SK-N-SH (cell line): ENCODE results near the gene MXRA8. TPM values are rescaled to one million over a fixed set of nuclear protein-coding genes. Genes with fewer than 3 reads are reported as not detected.
"Not testable (repeated sequence)": the region's sequence is repeated elsewhere in the genome, so short reads cannot be mapped to it uniquely, and the experiment has no call there.

Source experiments
- CTCF ChIA-PET: fragments of 300-600, 350-600 bp; formaldehyde crosslinking; extraction: SDS; loops from one replicate; lab custom pipeline; 2021; lab: Yijun Ruan, JAX
- POLR2A ChIA-PET: fragments of 350-600 bp; sonication (Branson Sonifier 250); formaldehyde crosslinking; extraction: SDS; loops from one replicate; lab custom pipeline; 2020; ENCODE audit warnings: antibody characterized with exemption, inconsistent platforms; lab: Yijun Ruan, JAX
- DNase-seq: peaks from one replicate; pipeline ENCODE4 v3.0.0; 2012
- H2AFZ ChIP-seq: fragments of 200-600 bp; sonication (generic); 2 replicates; pipeline ENCODE4 v1.8.1; 2016; ENCODE audit warnings: antibody characterized with exemption, mild to moderate bottlenecking, low read depth
- H3F3A ChIP-seq: fragments of 200-600 bp; sonication (generic); replicated peaks from 2 replicates; pipeline ENCODE3; 2016; ENCODE audit warnings: antibody characterized with exemption, mild to moderate bottlenecking; ENCODE audit not compliant: insufficient read depth
- H3K27ac ChIP-seq, 2 experiments: fragments of 200-500 bp in 1 of 2; fragments of 200-600 bp in 1 of 2; sonication (Bioruptor generic) in 1 of 2; sonication (generic), shearing (Covaris generic) in 1 of 2; 2 replicates each; pipeline versions ENCODE4 v1.5.1 to v1.6.1; 2014 to 2016; ENCODE audit warnings: low read depth in 2 of 2, inconsistent platforms in 1 of 2, low read length in 1 of 2, mild to moderate bottlenecking in 1 of 2, mixed read lengths in 1 of 2
- H3K27me3 ChIP-seq: fragments of 200-600 bp; sonication (generic), shearing (Covaris generic); 2 replicates; pipeline ENCODE4 v1.6.1; 2016; ENCODE audit warnings: mixed run types; ENCODE audit not compliant: insufficient read depth
- H3K36me3 ChIP-seq, 2 experiments: fragments of 200-500 bp in 1 of 2; fragments of 200-600 bp in 1 of 2; sonication (Bioruptor generic) in 1 of 2; sonication (generic) in 1 of 2; replicated peaks in 1 of 2; 2 replicates each; pipeline versions ENCODE3 to v1.5.1; 2014 to 2016; ENCODE audit warnings: low read length in 1 of 2, mild to moderate bottlenecking in 1 of 2; ENCODE audit not compliant: insufficient read depth in 2 of 2, control insufficient read depth in 1 of 2
- H3K4me1 ChIP-seq, 2 experiments: fragments of 200-500 bp in 1 of 2; fragments of 200-600 bp in 1 of 2; sonication (Bioruptor generic) in 1 of 2; sonication (generic), shearing (Covaris generic) in 1 of 2; 2 replicates each; pipeline versions ENCODE4 v1.5.1 to v1.6.1; 2014 to 2016; ENCODE audit warnings: low read depth in 1 of 2, low read length in 1 of 2, mixed run types in 1 of 2; ENCODE audit not compliant: insufficient read depth in 2 of 2, control insufficient read depth in 1 of 2
- H3K4me2 ChIP-seq: fragments of 200-600 bp; sonication (generic), shearing (Covaris generic); 2 replicates; pipeline ENCODE4 v1.6.1; 2017; ENCODE audit warnings: mixed run types
- H3K4me3 ChIP-seq, 2 experiments: fragments of 200-500 bp in 1 of 2; fragments of 200-600 bp in 1 of 2; sonication (Bioruptor generic) in 1 of 2; sonication (generic), shearing (Covaris generic) in 1 of 2; 2 replicates each; pipeline versions ENCODE4 v1.5.1 to v1.8.1; 2014 to 2016; ENCODE audit warnings: low read depth in 2 of 2, inconsistent platforms in 1 of 2, low read length in 1 of 2, mild to moderate bottlenecking in 1 of 2, mixed read lengths in 1 of 2, moderate library complexity in 1 of 2
- H3K79me2 ChIP-seq: fragments of 200-600 bp; sonication (generic); 2 replicates; pipeline ENCODE4 v1.8.1; 2017; ENCODE audit warnings: mild to moderate bottlenecking; ENCODE audit not compliant: insufficient read depth
- H3K9ac ChIP-seq: fragments of 200-600 bp; sonication (generic); 2 replicates; pipeline ENCODE4 v1.6.1; 2017; ENCODE audit warnings: mixed run types
- H3K9me2 ChIP-seq: fragments of 200-600 bp; sonication (generic); 2 replicates; pipeline ENCODE4 v1.6.1; 2017; ENCODE audit warnings: mixed run types
- H3K9me3 ChIP-seq: fragments of 200-600 bp; sonication (generic); 2 replicates; pipeline ENCODE4 v1.6.1; 2017; ENCODE audit warnings: mixed run types, mild to moderate bottlenecking, moderate library complexity
- H4K20me1 ChIP-seq: fragments of 200-600 bp; sonication (generic); 2 replicates; pipeline ENCODE4 v1.6.1; 2017; ENCODE audit warnings: mild to moderate bottlenecking, mixed run types; ENCODE audit not compliant: insufficient read depth
- ELF1 ChIP-seq: IDR thresholded peaks from 2 replicates; pipeline ENCODE4 v1.4.0; 2012
- EP300 ChIP-seq, 2 experiments: IDR thresholded peaks; 2 replicates each; pipeline versions ENCODE4 v1.4.0 to v1.6.1; 2012; ENCODE audit warnings: borderline replicate concordance in 1 of 2, low read depth in 1 of 2, low read length in 1 of 2
- EZH2phosphoT487 ChIP-seq: fragments of 200-600 bp; sonication (generic); IDR thresholded peaks from 2 replicates; pipeline ENCODE4 v1.6.1; 2017; ENCODE audit warnings: low read depth, mixed run types, mild to moderate bottlenecking, antibody characterized with exemption, moderate library complexity, borderline replicate concordance
- FOSL2 ChIP-seq: IDR thresholded peaks from 2 replicates; pipeline ENCODE4 v1.4.0; 2012; ENCODE audit warnings: low read depth, mild to moderate bottlenecking, moderate library complexity, borderline replicate concordance
- FOXJ3 ChIP-seq: sonication (generic); formaldehyde crosslinking; IDR thresholded peaks from 2 replicates; pipeline ENCODE4 v1.5.1; 2020; ENCODE audit warnings: mild to moderate bottlenecking, missing genetic modification reagents
- FOXM1 ChIP-seq: IDR thresholded peaks from 2 replicates; pipeline ENCODE4 v1.4.0; 2012; ENCODE audit warnings: low read depth, mild to moderate bottlenecking
- MXI1 ChIP-seq: IDR thresholded peaks from 2 replicates; pipeline ENCODE4 v1.6.1; 2012; ENCODE audit warnings: mild to moderate bottlenecking, low read depth, low read length, improper control_type of control experiment
- NFIC ChIP-seq: IDR thresholded peaks from 2 replicates; pipeline ENCODE4 v1.4.0; 2012; ENCODE audit warnings: borderline replicate concordance
- POLR2AphosphoS5 ChIP-seq: IDR thresholded peaks from 2 replicates; pipeline ENCODE4 v1.6.1; 2012; ENCODE audit warnings: low read depth, low read length
- RAD21 ChIP-seq: IDR thresholded peaks from 2 replicates; pipeline ENCODE4 v1.6.1; 2012; ENCODE audit warnings: mild to moderate bottlenecking, low read length
- RCOR1 ChIP-seq: fragments of 150-350 bp; IDR thresholded peaks from 2 replicates; pipeline ENCODE4 v1.6.1; 2017; ENCODE audit warnings: antibody characterized with exemption, low read length
- RFX5 ChIP-seq: IDR thresholded peaks from 2 replicates; pipeline ENCODE4 v1.6.1; 2012; ENCODE audit warnings: mild to moderate bottlenecking, improper control_type of control experiment, low read length
- SMC3 ChIP-seq: IDR thresholded peaks from 2 replicates; pipeline ENCODE4 v1.6.1; 2012; ENCODE audit warnings: low read depth, low read length, improper control_type of control experiment
- TCF12 ChIP-seq: IDR thresholded peaks from 2 replicates; pipeline ENCODE4 v1.4.0; 2012
- TEAD4 ChIP-seq: IDR thresholded peaks from 2 replicates; pipeline ENCODE4 v1.4.0; 2012; ENCODE audit warnings: mild to moderate bottlenecking, borderline replicate concordance; ENCODE audit not compliant: insufficient read depth
- USF1 ChIP-seq: IDR thresholded peaks from 2 replicates; pipeline ENCODE4 v1.4.0; 2012; ENCODE audit warnings: low read depth, borderline replicate concordance
- USF2 ChIP-seq: fragments of 150-350 bp; IDR thresholded peaks from 2 replicates; pipeline ENCODE4 v1.6.1; 2017; ENCODE audit warnings: antibody characterized with exemption, low read length, low read depth, borderline replicate concordance
- YY1 ChIP-seq: IDR thresholded peaks from 2 replicates; pipeline ENCODE4 v1.4.0; 2012; ENCODE audit warnings: low read depth, mild to moderate bottlenecking
- WGBS: methylation state at CpG from one replicate; pipeline ENCODE4 v1.1.6; 2017; ENCODE audit warnings: low lambda C conversion rate; 5-methylcytosine and 5-hydroxymethylcytosine counted together
- polyA plus RNA-seq, 3 experiments: library from polyadenylated mRNA; depleted of rRNA; stranded (reverse); fragments of >200 nt; gene quantifications; 2 replicates each; pipeline ENCODE4 v1.2.3, GENCODE V29; 2012
- TF ChIP-seq, protein P1 (sequence below): IDR thresholded peaks from 2 replicates; pipeline ENCODE4 v1.4.0; 2012; ENCODE audit warnings: low read depth
- TF ChIP-seq, protein P2 (sequence below): IDR thresholded peaks from 2 replicates; pipeline ENCODE4 v1.4.0; 2012; ENCODE audit warnings: low read depth, borderline replicate concordance

MXRA8 gene
- polyA plus RNA-seq, 1 of the 3 experiments (the other 2 are of a cell fraction) = 2.5 TPM

- H3K4me2 ChIP-seq, H4K20me1 ChIP-seq, H3K4me1 ChIP-seq, H3K9me3 ChIP-seq, H3K27ac ChIP-seq, DNase-seq, H2AFZ ChIP-seq, H3K27me3 ChIP-seq, H3F3A ChIP-seq, H3K9ac ChIP-seq, H3K9me2 ChIP-seq, H3K4me3 ChIP-seq, H3K79me2 ChIP-seq: not testable (repeated sequence)
- POLR2A ChIA-PET = interaction anchor here (0.8 kb wide), 1 partner anchor 14 kb away, joined by 4 read pairs; the partner anchor contains the start of gene CCNL2
- WGBS = 93% methylated on average over 15 of the region's 29 CpGs
- CTCF ChIA-PET = interaction anchor here (0.8 to 1.8 kb wide), 4 partner anchors 10 to 16 kb away, joined by 4 to 6 read pairs (median 5); partner anchors contain the start of gene AURKAIP1
- peaks cover 14 to 41% of the 10 kb centered on the region in 2 experiments for H3K36me3 ChIP-seq
These were observed 27.0 kb upstream of the MXRA8 start for GRCh38 chr1:1385339-1385738.

GRCh38 chr1:1381294-1381693, 22.9 kb upstream of the MXRA8 start:
- no peak overlapping the region for H2AFZ ChIP-seq
- H3K4me1 ChIP-seq = peaks cover 0 to 1% of the 10 kb centered on the region in 2 experiments; a peak in 1 of 4 replicates
- H3K9me3 ChIP-seq = no peaks in the 10 kb centered on the region
- 100% methylated on average over 2 of the region's 8 CpGs for WGBS
- DNase-seq = no peak
- no peak overlapping the region for H3K9ac ChIP-seq
- no peak overlapping the region for H3K4me3 ChIP-seq
- H3F3A ChIP-seq = peaks cover 8% of the 10 kb centered on the region
- ChIA-PET CTCF (interaction anchor here (2.0 kb wide), 1 partner anchor 21 kb away, joined by 5 read pairs; no protein-coding TSS in a partner anchor), POLR2A (no interaction called here)
- H4K20me1 ChIP-seq = no peaks in the 10 kb centered on the region
- TF ChIP-seq RFX5 (no peak), EP300 (IDR thresholded peaks at IDR 0.05; ENCODE audit: borderline replicate concordance in 1 of 2, low read depth in 1 of 2, low read length in 1 of 2) (no peak), FOXJ3 (CRISPR knock-in tag) (no peak)
- TF ChIP-seq, protein P1, sequence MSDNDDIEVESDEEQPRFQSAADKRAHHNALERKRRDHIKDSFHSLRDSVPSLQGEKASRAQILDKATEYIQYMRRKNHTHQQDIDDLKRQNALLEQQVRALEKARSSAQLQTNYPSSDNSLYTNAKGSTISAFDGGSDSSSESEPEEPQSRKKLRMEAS = no peak
- H3K79me2 ChIP-seq = 0 out of 2 replicates have a peak, but pooled peaks cover 3% of the 10 kb centered on the region
- no peaks in the 10 kb centered on the region for H3K27me3 ChIP-seq
- peaks cover 4 to 9% of the 10 kb centered on the region in 2 experiments for H3K36me3 ChIP-seq
- no peak overlapping the region for H3K4me2 ChIP-seq
- no peaks in the 10 kb centered on the region for H3K9me2 ChIP-seq
- H3K27ac ChIP-seq = no peak overlapping the region

- peaks cover 0 to 6% of the 10 kb centered on the region in 2 experiments; a peak in 1 of 4 replicates for H3K4me1 ChIP-seq
- peaks cover under 1 to 4% of the 10 kb centered on the region in 2 experiments for H3K36me3 ChIP-seq
- ChIA-PET CTCF (interaction anchor here (1.1 to 2.0 kb wide), 2 partner anchors 18 to 21 kb away, joined by 3 to 5 read pairs; partner anchors contain the start of gene CCNL2), POLR2A (no interaction called here)
- H2AFZ ChIP-seq = no peak overlapping the region
- no peaks in the 10 kb centered on the region for H3K27me3 ChIP-seq
- peaks cover 12% of the 10 kb centered on the region for H3F3A ChIP-seq
- no peak overlapping the region for H3K27ac ChIP-seq
- no peak overlapping the region for H3K9ac ChIP-seq
- H3K4me3 ChIP-seq = no peak overlapping the region
- no peak for TF ChIP-seq USF1
- no peak for TF ChIP-seq TCF12
- no peak for TF ChIP-seq TEAD4
- no peak for TF ChIP-seq FOXJ3 (CRISPR knock-in tag)
- no peak for TF ChIP-seq USF2
- no peak for TF ChIP-seq RAD21
- no peak for TF ChIP-seq RCOR1
- no peak for TF ChIP-seq EZH2phosphoT487
- no peak for TF ChIP-seq POLR2AphosphoS5
- no peak for TF ChIP-seq FOSL2
- no peak for TF ChIP-seq NFIC
- no peak for TF ChIP-seq RFX5
- TF ChIP-seq YY1 = no peak
- no peak for TF ChIP-seq MXI1
- TF ChIP-seq ELF1 = no peak
- TF ChIP-seq FOXM1 = no peak
- TF ChIP-seq, protein P2, sequence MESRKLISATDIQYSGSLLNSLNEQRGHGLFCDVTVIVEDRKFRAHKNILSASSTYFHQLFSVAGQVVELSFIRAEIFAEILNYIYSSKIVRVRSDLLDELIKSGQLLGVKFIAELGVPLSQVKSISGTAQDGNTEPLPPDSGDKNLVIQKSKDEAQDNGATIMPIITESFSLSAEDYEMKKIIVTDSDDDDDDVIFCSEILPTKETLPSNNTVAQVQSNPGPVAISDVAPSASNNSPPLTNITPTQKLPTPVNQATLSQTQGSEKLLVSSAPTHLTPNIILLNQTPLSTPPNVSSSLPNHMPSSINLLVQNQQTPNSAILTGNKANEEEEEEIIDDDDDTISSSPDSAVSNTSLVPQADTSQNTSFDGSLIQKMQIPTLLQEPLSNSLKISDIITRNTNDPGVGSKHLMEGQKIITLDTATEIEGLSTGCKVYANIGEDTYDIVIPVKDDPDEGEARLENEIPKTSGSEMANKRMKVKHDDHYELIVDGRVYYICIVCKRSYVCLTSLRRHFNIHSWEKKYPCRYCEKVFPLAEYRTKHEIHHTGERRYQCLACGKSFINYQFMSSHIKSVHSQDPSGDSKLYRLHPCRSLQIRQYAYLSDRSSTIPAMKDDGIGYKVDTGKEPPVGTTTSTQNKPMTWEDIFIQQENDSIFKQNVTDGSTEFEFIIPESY = no peak
- no peak for TF ChIP-seq SMC3
- H3K79me2 ChIP-seq = peaks cover 6% of the 10 kb centered on the region; the same call in 1 of the 2 replicates
- no peaks in the 10 kb centered on the region for H3K9me2 ChIP-seq
- DNase-seq = no peak
- WGBS = 93% methylated on average over 3 of the region's 16 CpGs
- H3K9me3 ChIP-seq = no peaks in the 10 kb centered on the region
- H4K20me1 ChIP-seq = no peaks in the 10 kb centered on the region
- no peak overlapping the region for H3K4me2 ChIP-seq
These were observed 22.5 kb upstream of the MXRA8 start for GRCh38 chr1:1380860-1381259.
